ENCODE data around the gene NAA80. TPM values are rescaled to one million over a fixed set of nuclear protein-coding genes. Genes with fewer than 3 reads are reported as not detected.
"Not testable (repeated sequence)": the region's sequence is repeated elsewhere in the genome, so short reads cannot be mapped to it uniquely, and the experiment has no call there.

NAA80 gene
- total RNA-seq, 1 donor from 2014 or later = 9.4 TPM

DNA sequence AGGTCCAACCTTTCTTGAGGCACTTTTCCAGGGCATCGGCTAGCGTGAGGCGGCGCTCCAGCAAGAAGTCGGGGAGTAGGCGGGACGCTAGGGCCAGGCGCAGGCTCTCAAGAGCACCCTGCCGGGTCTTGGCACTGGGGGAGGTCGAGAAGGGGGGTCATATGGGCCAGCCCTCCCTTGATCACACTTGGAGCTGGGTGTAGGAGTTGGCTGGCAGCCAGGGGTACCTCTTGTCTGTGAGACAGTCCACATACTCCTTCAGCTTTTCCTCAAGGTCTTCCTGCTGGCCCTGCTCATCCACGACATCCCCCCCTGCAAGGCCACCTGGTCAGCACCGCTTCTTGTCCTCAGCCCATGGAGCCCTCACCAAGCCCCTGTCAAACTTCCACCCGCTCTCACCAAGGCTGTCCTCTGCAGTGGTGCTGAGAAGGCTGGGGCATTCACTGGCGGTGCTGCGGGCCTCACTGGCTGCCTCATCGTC is 9.0 kb downstream of the NAA80 start:
- no peak for DNase-seq (ENCODE audit: low spot score, unreplicated experiment)
- Mint-ChIP-seq H3K9me3 (ENCODE audit: low read depth) (no peaks in the 10 kb centered on the region), H3K4me3 (ENCODE audit: low read depth) (peak overlapping the region; percentile 79), H3K4me1 (ENCODE audit: low read depth) (peaks cover 13% of the 10 kb centered on the region), H3K27me3 (no peaks in the 10 kb centered on the region), H3K36me3 (ENCODE audit: insufficient read depth) (no peaks in the 10 kb centered on the region), H3K27ac (no peak overlapping the region)
- TF ChIP-seq, protein P1, sequence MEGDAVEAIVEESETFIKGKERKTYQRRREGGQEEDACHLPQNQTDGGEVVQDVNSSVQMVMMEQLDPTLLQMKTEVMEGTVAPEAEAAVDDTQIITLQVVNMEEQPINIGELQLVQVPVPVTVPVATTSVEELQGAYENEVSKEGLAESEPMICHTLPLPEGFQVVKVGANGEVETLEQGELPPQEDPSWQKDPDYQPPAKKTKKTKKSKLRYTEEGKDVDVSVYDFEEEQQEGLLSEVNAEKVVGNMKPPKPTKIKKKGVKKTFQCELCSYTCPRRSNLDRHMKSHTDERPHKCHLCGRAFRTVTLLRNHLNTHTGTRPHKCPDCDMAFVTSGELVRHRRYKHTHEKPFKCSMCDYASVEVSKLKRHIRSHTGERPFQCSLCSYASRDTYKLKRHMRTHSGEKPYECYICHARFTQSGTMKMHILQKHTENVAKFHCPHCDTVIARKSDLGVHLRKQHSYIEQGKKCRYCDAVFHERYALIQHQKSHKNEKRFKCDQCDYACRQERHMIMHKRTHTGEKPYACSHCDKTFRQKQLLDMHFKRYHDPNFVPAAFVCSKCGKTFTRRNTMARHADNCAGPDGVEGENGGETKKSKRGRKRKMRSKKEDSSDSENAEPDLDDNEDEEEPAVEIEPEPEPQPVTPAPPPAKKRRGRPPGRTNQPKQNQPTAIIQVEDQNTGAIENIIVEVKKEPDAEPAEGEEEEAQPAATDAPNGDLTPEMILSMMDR (IDR thresholded peaks at IDR 0.05; ENCODE audit: unreplicated experiment) = no peak

GRCh38 chr3:50289130-50289529 is 10.1 kb downstream of the NAA80 start:
- no peak overlapping the region for H3K4me3 Mint-ChIP-seq (ENCODE audit: low read depth)

GRCh38 chr3:50288387-50289007 is 10.7 kb downstream of the NAA80 start:
- TF ChIP-seq, protein P1 (IDR thresholded peaks at IDR 0.05; ENCODE audit: unreplicated experiment) = no peak
- Mint-ChIP-seq H3K36me3 (ENCODE audit: insufficient read depth) (no peaks in the 10 kb centered on the region), H3K4me1 (ENCODE audit: low read depth) (peaks cover 13% of the 10 kb centered on the region), H3K9me3 (ENCODE audit: low read depth) (no peaks in the 10 kb centered on the region), H3K27me3 (no peaks in the 10 kb centered on the region), H3K27ac (no peak overlapping the region), H3K4me3 (ENCODE audit: low read depth) (no peak overlapping the region)
- DNase-seq (ENCODE audit: low spot score, unreplicated experiment) = no peak

More at GRCh38 chr3:50289130-50289529, 10.1 kb downstream of the NAA80 start:
- DNase-seq (ENCODE audit: low spot score, unreplicated experiment) = no peak
- Mint-ChIP-seq H3K4me1 (ENCODE audit: low read depth) (peaks cover 13% of the 10 kb centered on the region), H3K9me3 (ENCODE audit: low read depth) (no peaks in the 10 kb centered on the region), H3K27ac (no peak overlapping the region), H3K27me3 (no peaks in the 10 kb centered on the region), H3K36me3 (ENCODE audit: insufficient read depth) (no peaks in the 10 kb centered on the region)
- TF ChIP-seq, protein P1 (IDR thresholded peaks at IDR 0.05; ENCODE audit: unreplicated experiment) = no peak

DNA sequence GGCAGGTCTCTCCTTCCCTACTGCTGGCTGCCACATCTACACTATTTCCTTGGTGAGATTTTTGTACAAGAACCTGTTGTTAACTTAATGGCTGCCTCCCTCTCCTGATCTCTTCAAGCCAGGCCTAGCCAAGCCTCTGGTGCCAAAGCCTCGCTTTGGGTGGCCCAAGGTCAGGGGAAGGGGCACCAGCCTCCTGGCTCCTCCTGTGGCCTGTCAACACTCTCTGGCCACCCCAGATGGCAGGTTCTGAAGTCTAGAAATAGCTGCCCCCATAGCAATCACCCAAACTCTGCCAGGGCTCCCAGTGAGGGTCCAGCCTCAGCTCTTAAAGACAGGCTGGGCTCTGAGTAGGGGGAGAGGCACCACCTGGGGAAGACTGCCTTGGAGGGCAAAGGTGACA is 11.9 kb downstream of the NAA80 start:
- no peak for DNase-seq (ENCODE audit: low spot score, unreplicated experiment)

DNA sequence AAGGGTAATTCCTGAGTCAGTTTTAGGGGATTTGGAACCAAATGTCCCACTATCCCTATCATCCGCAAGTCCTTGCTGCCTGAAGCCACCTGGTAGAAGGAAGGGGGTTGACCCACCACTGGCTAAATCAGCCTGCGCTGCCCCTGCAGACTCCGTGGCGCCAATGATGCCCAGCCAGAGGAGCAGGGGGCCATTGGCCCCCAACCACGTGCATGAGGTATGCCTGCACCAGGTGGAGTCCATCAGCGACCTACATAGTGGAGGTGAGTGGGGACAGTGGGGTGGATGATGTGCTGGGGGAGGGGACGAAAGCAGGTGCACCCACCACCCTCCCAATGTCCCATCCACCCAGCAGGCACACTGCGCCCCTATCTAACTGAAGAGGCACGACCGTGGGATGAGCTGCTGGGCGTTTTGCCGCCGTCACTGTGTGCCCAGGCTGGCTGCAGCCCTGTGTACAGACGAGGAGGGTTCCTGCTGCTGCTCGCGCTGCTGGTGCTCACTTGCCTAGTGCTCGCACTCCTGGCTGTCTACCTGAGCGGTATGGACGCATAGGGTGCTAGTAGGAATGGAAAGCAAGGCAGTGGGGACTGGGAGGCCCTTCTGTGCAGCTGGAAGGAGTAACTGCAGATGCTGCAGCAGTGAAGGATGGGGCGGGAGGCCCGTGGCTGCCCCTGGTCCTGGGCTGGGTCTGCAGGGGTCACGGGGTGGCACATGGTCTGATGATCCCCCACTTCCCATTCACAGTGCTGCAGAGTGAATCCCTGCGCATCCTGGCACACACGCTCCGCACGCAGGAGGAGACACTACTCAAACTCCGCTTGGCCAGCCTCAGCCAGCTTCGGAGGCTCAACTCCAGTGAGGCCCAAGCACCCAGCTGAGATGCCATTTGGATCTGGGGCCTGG is 12.6 kb downstream of the NAA80 start:
- peaks cover 6% of the 10 kb centered on the region for H3K4me1 Mint-ChIP-seq (ENCODE audit: low read depth)

More for the DNA sequence above, 11.9 kb downstream of the NAA80 start:
- Mint-ChIP-seq H3K4me3 (ENCODE audit: low read depth) (no peak overlapping the region), H3K27me3 (peaks cover 1% of the 10 kb centered on the region), H3K27ac (no peak overlapping the region), H3K9me3 (ENCODE audit: low read depth) (no peaks in the 10 kb centered on the region), H3K4me1 (ENCODE audit: low read depth) (peaks cover 6% of the 10 kb centered on the region), H3K36me3 (ENCODE audit: insufficient read depth) (no peaks in the 10 kb centered on the region)
- TF ChIP-seq, protein P1 (IDR thresholded peaks at IDR 0.05; ENCODE audit: unreplicated experiment) = no peak

DNA sequence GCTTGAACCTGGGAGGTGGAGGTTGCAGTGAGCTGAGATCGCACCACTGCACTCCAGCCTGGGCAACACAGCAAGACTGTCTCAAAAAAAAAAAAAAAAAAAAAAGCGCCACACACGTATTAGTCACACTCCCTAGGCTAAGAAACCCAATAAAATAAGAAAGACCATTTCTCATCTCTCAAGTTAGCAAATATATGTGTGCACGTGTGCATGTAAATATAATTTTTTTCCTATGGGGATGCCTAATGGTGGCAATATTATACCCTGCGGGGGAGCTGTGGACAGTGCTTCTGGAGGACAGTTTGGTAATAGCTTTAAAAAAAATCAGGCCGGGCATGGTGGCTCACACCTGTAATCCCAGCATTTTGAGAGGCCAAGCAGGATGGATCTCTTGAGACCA is 15.1 kb downstream of the NAA80 start:
- not testable (repeated sequence) for H3K4me3 Mint-ChIP-seq (ENCODE audit: low read depth); H3K27me3 Mint-ChIP-seq; H3K9me3 Mint-ChIP-seq (ENCODE audit: low read depth); DNase-seq (ENCODE audit: low spot score, unreplicated experiment); H3K36me3 Mint-ChIP-seq (ENCODE audit: insufficient read depth); H3K4me1 Mint-ChIP-seq (ENCODE audit: low read depth); H3K27ac Mint-ChIP-seq

More for the DNA sequence above, 12.6 kb downstream of the NAA80 start:
- Mint-ChIP-seq H3K36me3 (ENCODE audit: insufficient read depth) (no peaks in the 10 kb centered on the region), H3K9me3 (ENCODE audit: low read depth) (no peaks in the 10 kb centered on the region), H3K4me3 (ENCODE audit: low read depth) (no peak overlapping the region), H3K27ac (no peak overlapping the region), H3K27me3 (peaks cover 2% of the 10 kb centered on the region)
- no peak for DNase-seq (ENCODE audit: low spot score, unreplicated experiment)
- TF ChIP-seq, protein P1 (IDR thresholded peaks at IDR 0.05; ENCODE audit: unreplicated experiment) = no peak
